Natural killer cell treated with Interleukin-12 subunit alpha and Interleukin-12 subunit beta and Interleukin-15 and Interleukin-18, amount 100 ng/mL, for 72 hours (primary cell): Measurements from ENCODE around the gene RSF1. TPM values are rescaled to one million over a fixed set of nuclear protein-coding genes. Genes with fewer than 3 reads are reported as not detected.

Experiments used
- ATAC-seq, 2 donors: fragments of 150-1000 bp; cut with Tn5 transposase in 1 of 2; sonication (Bioruptor Pico), chemical (Tn5 transposase) in 1 of 2; 2 replicates each; pipeline ENCODE4 v1.10.0; 2021
- DNase-seq: peaks from one replicate; pipeline ENCODE4 v3.0.0; 2022; ENCODE audit warnings: low spot score
- H3K27ac Mint-ChIP-seq, 2 donors: 1 replicate in 1 of 2; 2 replicates in 1 of 2; pipeline ENCODE4 v1.8.0; 2022; ENCODE audit warnings: mixed read lengths in 2 of 2, mild to moderate bottlenecking in 1 of 2, moderate library complexity in 1 of 2
- H3K27me3 Mint-ChIP-seq, 2 donors: 1 replicate in 1 of 2; 2 replicates in 1 of 2; pipeline ENCODE4 v1.8.0; 2022; ENCODE audit warnings: mixed read lengths in 2 of 2
- H3K36me3 Mint-ChIP-seq: one replicate; pipeline ENCODE4 v1.8.0; 2022; ENCODE audit warnings: mixed read lengths
- H3K4me1 Mint-ChIP-seq, 2 donors: 1 replicate in 1 of 2; 2 replicates in 1 of 2; pipeline ENCODE4 v1.8.0; 2022; ENCODE audit warnings: low read depth in 2 of 2, mixed read lengths in 2 of 2, mild to moderate bottlenecking in 1 of 2
- H3K4me3 Mint-ChIP-seq: one replicate; pipeline ENCODE4 v1.8.0; 2022; ENCODE audit warnings: mixed read lengths
- H3K9me3 Mint-ChIP-seq: 2 replicates; pipeline ENCODE4 v1.8.0; 2022; ENCODE audit warnings: mixed read lengths
- total RNA-seq, 2 donors: library from RNA; stranded (reverse); gene quantifications; one replicate each; pipeline ENCODE4 v1.2.3, GENCODE V29; 2022

RSF1 gene
- total RNA-seq, 2 donors from 2014 or later = 59.9 to 68.5 TPM

DNA sequence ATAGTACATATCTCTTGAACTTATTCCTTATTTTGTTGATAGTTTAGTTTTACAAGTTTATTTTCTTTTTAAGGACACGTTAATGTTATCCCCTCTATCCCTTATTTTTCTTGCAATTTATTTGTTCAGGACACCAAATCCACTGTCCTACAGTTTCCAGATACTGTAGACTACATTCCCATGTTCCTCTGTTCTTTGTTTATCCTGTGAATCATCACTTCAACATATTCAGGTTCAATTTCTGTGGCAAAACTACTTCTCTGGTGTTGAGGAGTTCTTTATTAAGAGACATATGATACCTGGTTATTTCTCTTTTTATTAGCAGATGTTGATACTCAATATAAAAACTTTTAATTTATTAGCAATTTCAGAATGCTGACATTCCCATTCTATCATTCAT is 110.2 kb downstream of the RSF1 start:
- no peak for ATAC-seq
- Mint-ChIP-seq H3K27ac (no peak overlapping the region), H3K36me3 (peaks cover 6% of the 10 kb centered on the region), H3K4me3 (no peak overlapping the region), H3K27me3 (no peaks in the 10 kb centered on the region), H3K4me1 (peaks cover 9 to 16% of the 10 kb centered on the region in 2 donors), H3K9me3 (no peaks in the 10 kb centered on the region)
- no peak for DNase-seq

GRCh38 chr11:77705876-77706579 is 114.5 kb downstream of the RSF1 start:
- DNase-seq (no peak), ATAC-seq (peak in 1 of 2 donors; percentile 39)
- H3K36me3 Mint-ChIP-seq = peaks cover 11% of the 10 kb centered on the region
- H3K27me3 Mint-ChIP-seq = no peaks in the 10 kb centered on the region
- H3K9me3 Mint-ChIP-seq = no peaks in the 10 kb centered on the region
- H3K4me1 Mint-ChIP-seq = peaks cover 11 to 23% of the 10 kb centered on the region in 2 donors
- peak overlapping the region; percentile 49 for H3K4me3 Mint-ChIP-seq
- peak overlapping the region; percentile 67 to 91 for H3K27ac Mint-ChIP-seq

GRCh38 chr11:77705195-77705875 is 115.2 kb downstream of the RSF1 start:
- peak; percentile 82 to 90 for ATAC-seq

DNA sequence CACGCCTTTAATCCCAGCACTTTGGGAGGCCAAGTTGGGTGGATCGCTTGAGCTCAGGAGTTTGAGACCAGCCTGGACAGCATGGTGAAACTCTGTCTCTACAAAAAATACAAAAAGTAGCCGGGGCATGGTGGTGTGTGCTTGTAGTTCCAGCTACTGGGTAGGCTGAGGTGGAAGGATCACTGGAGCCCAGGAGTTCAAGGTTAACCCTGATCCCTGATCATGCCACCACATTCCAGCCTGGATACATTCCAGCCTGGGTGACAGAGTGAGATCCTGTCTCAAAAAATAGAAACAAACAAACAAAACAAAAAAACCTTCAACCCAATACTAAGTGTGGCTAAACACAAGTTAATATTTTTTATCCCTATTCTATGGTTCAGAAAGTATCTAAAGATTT is 116.5 kb downstream of the RSF1 start:
- DNase-seq (no peak), ATAC-seq (no peak)
- H3K9me3 Mint-ChIP-seq = no peaks in the 10 kb centered on the region
- peaks cover 11% of the 10 kb centered on the region for H3K36me3 Mint-ChIP-seq
- H3K4me1 Mint-ChIP-seq = peaks cover 11 to 26% of the 10 kb centered on the region in 2 donors
- no peak overlapping the region for H3K27ac Mint-ChIP-seq
- H3K27me3 Mint-ChIP-seq = no peaks in the 10 kb centered on the region
- H3K4me3 Mint-ChIP-seq = no peak overlapping the region

More at GRCh38 chr11:77705195-77705875, 115.2 kb downstream of the RSF1 start:
- Mint-ChIP-seq H3K4me1 (peaks cover 11 to 26% of the 10 kb centered on the region in 2 donors), H3K9me3 (no peaks in the 10 kb centered on the region), H3K27ac (peak overlapping the region; percentile 67 to 91), H3K27me3 (no peaks in the 10 kb centered on the region), H3K4me3 (peak overlapping the region; percentile 44), H3K36me3 (peaks cover 11% of the 10 kb centered on the region)
- DNase-seq = peak; percentile 62

DNA sequence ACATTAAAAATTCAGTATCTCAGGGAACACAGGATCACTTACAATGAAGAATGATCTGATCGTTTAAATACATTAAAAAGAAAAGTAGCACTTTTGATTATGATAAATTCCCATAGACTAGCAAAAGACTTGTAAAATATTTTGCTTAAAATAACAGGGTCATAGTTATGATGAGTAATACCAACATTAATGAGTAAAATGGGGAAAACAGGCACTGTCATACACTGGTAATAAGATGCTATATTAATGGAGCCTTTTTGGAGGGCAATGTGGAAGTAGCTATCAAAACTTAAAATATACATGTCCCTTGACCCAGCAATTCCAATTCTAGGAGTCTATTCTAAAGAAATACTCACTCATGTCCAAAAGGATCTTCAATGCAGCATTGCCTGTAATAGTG is 121.1 kb downstream of the RSF1 start:
- DNase-seq = no peak
- Mint-ChIP-seq H3K4me1 (peaks cover 0 to 7% of the 10 kb centered on the region in 2 donors), H3K4me3 (no peak overlapping the region), H3K27me3 (no peaks in the 10 kb centered on the region), H3K27ac (no peak overlapping the region), H3K36me3 (peaks cover 11% of the 10 kb centered on the region), H3K9me3 (no peaks in the 10 kb centered on the region)
- ATAC-seq = no peak

DNA sequence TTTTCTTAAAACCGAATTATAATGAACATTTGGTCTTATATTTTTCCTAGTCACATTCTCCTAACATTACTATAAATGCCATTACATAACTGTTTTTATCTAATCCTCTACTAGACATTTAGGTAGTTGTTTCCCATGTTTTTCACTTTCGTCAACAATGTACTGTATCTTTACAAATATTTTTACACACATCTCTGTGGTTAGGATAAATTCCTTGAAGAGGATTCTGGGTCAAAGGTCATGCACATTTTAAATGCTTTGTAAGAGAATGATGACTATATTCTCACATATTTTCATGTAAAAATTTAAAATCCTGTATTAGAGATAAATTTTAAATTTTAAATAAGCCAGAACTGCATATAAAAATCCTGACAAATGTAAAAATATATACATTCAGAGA is 121.6 kb downstream of the RSF1 start:
- H3K4me1 Mint-ChIP-seq = peaks cover 0 to 7% of the 10 kb centered on the region in 2 donors
- no peak overlapping the region for H3K27ac Mint-ChIP-seq
- no peaks in the 10 kb centered on the region for H3K9me3 Mint-ChIP-seq
- ATAC-seq (no peak), DNase-seq (no peak)
- no peaks in the 10 kb centered on the region for H3K27me3 Mint-ChIP-seq
- H3K36me3 Mint-ChIP-seq = peaks cover 11% of the 10 kb centered on the region
- H3K4me3 Mint-ChIP-seq = no peak overlapping the region

- Mint-ChIP-seq H3K4me3 (no peak overlapping the region), H3K27me3 (no peaks in the 10 kb centered on the region), H3K27ac (no peak overlapping the region), H3K4me1 (peaks cover 0 to 7% of the 10 kb centered on the region in 2 donors), H3K9me3 (no peaks in the 10 kb centered on the region), H3K36me3 (peaks cover 11% of the 10 kb centered on the region)
- ATAC-seq (no peak), DNase-seq (no peak)
These were observed 122.7 kb downstream of the RSF1 start for GRCh38 chr11:77697865-77698264.

DNA sequence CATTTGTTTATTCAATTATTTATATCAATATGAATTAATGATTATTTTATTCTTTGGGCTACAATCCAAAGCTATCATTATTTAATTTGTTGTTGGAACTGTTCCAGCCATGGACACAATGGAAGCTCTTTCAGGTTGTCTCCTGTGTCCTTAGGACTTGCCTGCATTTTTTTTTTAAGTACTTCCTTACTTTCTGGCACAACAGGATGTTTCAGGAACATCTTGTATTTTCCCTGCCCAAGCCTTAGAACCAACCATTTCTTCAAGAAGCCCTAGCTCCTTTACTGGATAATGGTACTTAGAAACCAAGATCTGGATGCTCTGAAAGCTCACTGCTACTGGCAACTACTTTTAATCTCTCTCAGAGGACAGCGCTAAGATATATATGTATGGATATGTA is 125.1 kb downstream of the RSF1 start:
- DNase-seq (no peak), ATAC-seq (no peak)
- no peaks in the 10 kb centered on the region for H3K4me1 Mint-ChIP-seq
- H3K9me3 Mint-ChIP-seq = no peaks in the 10 kb centered on the region
- no peaks in the 10 kb centered on the region for H3K27me3 Mint-ChIP-seq
- H3K36me3 Mint-ChIP-seq = peaks cover 6% of the 10 kb centered on the region
- H3K4me3 Mint-ChIP-seq = no peak overlapping the region
- no peak overlapping the region for H3K27ac Mint-ChIP-seq

DNA sequence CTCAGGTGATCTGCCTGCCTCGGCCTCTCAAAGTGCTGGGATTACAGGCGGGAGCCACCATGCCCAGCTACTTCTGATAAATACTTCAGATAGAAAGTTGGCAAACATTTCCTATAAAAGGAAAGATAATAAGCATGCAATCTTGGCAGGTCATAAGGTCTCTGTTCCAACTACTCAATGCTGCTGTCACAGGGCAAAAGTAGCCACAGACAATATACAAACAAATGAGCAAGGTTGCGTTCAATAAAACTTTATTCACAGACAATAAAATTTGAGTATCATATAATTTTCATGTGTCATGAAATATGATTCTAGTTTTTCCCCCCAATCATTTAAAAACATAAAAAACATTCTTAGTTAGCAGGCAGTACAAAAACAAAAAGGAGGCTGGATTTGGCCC is 129.9 kb downstream of the RSF1 start:
- no peaks in the 10 kb centered on the region for H3K4me1 Mint-ChIP-seq
- H3K9me3 Mint-ChIP-seq = no peaks in the 10 kb centered on the region
- no peak overlapping the region for H3K27ac Mint-ChIP-seq
- no peak for ATAC-seq
- H3K27me3 Mint-ChIP-seq = no peaks in the 10 kb centered on the region
- H3K36me3 Mint-ChIP-seq = peaks cover 12% of the 10 kb centered on the region
- H3K4me3 Mint-ChIP-seq = no peak overlapping the region
- no peak for DNase-seq

DNA sequence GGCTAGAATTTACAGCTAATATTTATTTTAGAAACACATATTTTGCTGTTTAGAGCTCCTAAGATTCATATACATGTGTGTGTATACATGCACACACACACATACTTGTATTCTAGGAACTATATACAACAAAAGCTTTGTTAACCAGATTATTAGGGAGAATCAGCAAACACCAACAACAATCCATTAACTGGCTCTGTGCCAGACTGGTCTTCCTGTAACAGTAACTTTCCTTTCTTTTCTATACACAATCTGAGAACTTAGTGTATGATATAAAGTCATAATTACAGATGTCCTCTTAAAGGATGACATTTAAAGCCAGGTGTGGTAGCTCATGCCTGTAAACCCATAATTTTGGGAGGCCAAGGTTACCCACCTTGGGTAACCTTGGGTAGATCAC is 133.4 kb downstream of the RSF1 start:
- H3K36me3 Mint-ChIP-seq = peaks cover 19% of the 10 kb centered on the region

DNA sequence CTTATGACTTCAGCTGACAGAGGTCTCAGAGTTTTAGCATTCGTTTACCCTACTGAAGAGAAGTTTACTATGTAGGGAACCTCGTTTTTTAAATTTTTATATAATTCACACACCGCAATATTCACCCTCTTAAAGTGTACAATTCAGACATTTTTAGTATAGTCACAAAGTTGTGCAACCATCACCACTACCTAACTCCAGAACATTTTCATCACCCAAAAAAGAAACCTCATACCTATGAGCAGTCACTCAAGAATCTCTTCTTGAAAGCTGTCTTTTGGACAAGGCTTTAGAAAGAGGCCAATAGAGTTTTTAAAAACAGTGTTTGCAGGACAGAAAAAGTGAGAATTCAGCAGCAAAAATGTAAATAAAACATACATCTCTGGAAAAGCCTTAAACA is 143.4 kb downstream of the RSF1 start:
- Mint-ChIP-seq H3K27ac (no peak overlapping the region), H3K36me3 (peaks cover 37% of the 10 kb centered on the region), H3K9me3 (no peaks in the 10 kb centered on the region)

More for the DNA sequence above, 133.4 kb downstream of the RSF1 start:
- Mint-ChIP-seq H3K4me1 (no peaks in the 10 kb centered on the region), H3K27ac (no peak overlapping the region), H3K9me3 (no peaks in the 10 kb centered on the region), H3K4me3 (no peak overlapping the region), H3K27me3 (no peaks in the 10 kb centered on the region)
- no peak for DNase-seq
- no peak for ATAC-seq

GRCh38 chr11:77672264-77672663 is 148.3 kb downstream of the RSF1 start:
- Mint-ChIP-seq H3K9me3 (no peaks in the 10 kb centered on the region), H3K27me3 (no peaks in the 10 kb centered on the region), H3K27ac (no peak overlapping the region), H3K4me3 (no peak overlapping the region), H3K4me1 (no peaks in the 10 kb centered on the region), H3K36me3 (peaks cover 52% of the 10 kb centered on the region)
- ATAC-seq = no peak
- DNase-seq = no peak

More for the DNA sequence above, 143.4 kb downstream of the RSF1 start:
- DNase-seq = no peak
- H3K4me1 Mint-ChIP-seq = peaks cover 0 to 2% of the 10 kb centered on the region in 2 donors
- no peak overlapping the region for H3K4me3 Mint-ChIP-seq
- H3K27me3 Mint-ChIP-seq = no peaks in the 10 kb centered on the region
- no peak for ATAC-seq

DNA sequence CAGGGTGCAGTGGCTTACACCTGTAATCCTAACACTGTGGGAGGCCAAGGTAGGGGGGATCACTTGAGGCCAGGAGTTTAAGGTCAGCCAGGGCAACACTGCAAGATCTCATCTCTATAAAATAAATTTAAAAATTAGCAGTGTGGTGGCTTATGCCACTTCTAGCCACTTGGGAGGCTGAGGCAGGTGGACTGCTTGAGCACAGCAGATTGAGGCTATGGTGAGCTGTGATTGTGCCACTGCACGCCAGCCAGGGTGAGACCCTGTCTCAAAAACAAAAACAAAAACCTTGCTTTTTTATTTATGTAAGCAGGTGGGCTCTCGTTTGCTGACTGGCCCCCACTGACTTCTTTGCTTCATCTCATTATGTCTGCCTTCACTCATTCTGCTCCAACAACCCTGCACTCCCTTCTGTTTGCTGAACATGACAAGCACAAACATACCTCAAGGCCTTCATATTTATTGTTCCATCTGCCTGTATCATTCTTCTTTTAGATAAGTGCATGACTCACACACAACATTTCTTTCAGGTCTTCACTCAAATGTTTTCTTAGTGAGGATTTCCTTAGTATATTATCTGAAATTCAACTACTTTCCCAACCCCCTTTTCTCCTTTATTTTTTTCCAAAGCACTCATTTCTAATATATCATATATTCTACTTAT is 150.5 kb downstream of the RSF1 start:
- H3K4me3 Mint-ChIP-seq = no peak overlapping the region

DNA sequence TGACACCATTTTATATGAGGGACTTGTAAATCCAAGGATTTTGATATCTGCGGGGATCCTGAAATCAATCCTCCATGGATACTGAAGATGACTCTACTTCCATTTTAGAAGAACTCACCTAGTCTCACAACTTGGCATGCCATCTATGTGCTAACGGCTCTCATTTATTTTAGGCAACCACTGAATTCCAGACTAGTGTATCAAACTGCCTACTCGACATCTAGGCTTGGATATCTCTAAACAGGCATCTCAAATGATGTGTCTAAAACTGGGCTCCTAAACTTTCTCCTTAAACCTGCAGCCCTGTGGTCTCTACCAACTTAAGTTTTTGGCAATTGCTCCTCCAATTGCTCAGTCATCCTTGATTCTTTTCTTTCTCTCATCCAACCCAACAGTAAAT is 151.8 kb downstream of the RSF1 start:
- peaks cover 37% of the 10 kb centered on the region for H3K36me3 Mint-ChIP-seq
- no peaks in the 10 kb centered on the region for H3K4me1 Mint-ChIP-seq
- no peak overlapping the region for H3K27ac Mint-ChIP-seq
- no peaks in the 10 kb centered on the region for H3K27me3 Mint-ChIP-seq
- H3K9me3 Mint-ChIP-seq = no peaks in the 10 kb centered on the region
- DNase-seq (no peak), ATAC-seq (no peak)
- no peak overlapping the region for H3K4me3 Mint-ChIP-seq

More for the DNA sequence above, 150.5 kb downstream of the RSF1 start:
- ATAC-seq (no peak), DNase-seq (no peak)
- Mint-ChIP-seq H3K4me1 (no peaks in the 10 kb centered on the region), H3K9me3 (no peaks in the 10 kb centered on the region), H3K27ac (no peak overlapping the region), H3K27me3 (no peaks in the 10 kb centered on the region), H3K36me3 (peaks cover 39% of the 10 kb centered on the region)
